ENCODE measurements around the gene OR2A14. TPM values are rescaled to one million over a fixed set of nuclear protein-coding genes. Genes with fewer than 3 reads are reported as not detected.
A peak's percentile ranks its signal among the peaks of the same experiment; 100 is the strongest.
"Not testable (repeated sequence)": the region's sequence is repeated elsewhere in the genome, so short reads cannot be mapped to it uniquely, and the experiment has no call there.

OR2A14 gene
- not detected in 2 replicates for total RNA-seq

GRCh38 chr7:144122876-144123275 lies at the start of gene OR2A14:
TSS of gene OR2A14 (plus strand) at chr7:144123176. CDS start at chr7:144129113, 5,937 bp downstream.
- no peak for DNase-seq

DNA sequence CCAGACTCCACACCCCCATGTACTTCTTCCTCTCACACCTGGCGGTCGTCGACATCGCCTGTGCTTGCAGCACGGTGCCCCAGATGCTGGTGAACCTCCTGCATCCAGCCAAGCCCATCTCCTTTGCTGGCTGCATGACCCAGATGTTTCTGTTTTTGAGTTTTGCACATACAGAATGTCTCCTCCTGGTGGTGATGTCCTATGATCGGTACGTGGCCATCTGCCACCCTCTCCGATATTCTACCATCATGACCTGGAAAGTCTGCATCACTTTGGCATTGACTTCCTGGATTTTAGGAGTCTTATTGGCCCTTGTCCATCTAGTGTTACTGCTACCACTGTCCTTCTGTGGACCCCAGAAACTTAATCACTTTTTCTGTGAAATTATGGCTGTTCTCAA lies 48.6 kb upstream of the OR2A14 start:
- no peak for DNase-seq

DNA sequence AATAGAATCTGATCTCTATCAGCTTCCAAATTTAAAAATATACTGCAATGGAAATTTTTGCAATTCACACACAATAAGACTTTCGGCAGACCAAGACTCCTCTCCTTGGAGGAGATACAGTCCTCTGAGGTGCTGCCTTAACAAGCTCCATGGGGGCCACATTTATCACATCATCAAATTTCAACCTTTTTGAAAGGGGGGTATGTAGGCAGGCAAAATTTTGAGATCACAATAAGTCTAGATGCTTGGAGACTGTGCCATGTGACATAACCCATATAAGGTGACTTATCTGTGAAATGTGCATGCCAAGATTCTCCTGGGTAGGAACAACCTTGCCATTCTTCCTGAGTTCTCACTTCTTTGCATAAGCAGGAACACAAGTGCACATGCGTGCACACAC lies 37.0 kb upstream of the OR2A14 start, which contains the start of gene OR2A12:
TSS of gene OR2A12 (plus strand) at position 301 of the 400 bp plus-strand sequence. CDS start 8,830 bp downstream, outside the sequence.
- no peak for DNase-seq

- no peak for DNase-seq
Measured at GRCh38 chr7:144086730-144087129, 36.2 kb upstream of the OR2A14 start.

GRCh38 chr7:144087230-144087629 lies 35.7 kb upstream of the OR2A14 start:
- no peak for DNase-seq

- no peak for DNase-seq
Measured at GRCh38 chr7:144090667-144091066, 32.3 kb upstream of the OR2A14 start.

DNA sequence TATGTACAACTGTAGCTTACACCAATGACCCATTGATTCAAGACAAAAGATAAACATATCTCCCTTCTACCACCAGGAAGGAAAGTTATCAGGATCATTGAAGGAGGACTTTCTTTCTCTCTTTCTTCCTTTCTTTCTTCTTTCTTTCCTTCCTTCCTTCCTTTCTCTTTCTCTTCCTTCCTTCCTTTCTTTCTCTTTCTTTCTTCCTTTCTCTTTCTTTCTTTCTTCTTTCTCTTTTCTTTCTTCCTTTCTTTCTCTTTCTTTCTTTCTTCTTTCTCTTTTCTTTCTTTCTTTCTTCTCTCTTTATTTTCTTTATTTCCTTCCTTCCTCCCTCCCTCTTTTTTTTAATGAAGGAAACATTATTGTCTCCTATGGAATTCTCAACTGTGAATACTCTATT lies 24.2 kb upstream of the OR2A14 start:
- DNase-seq: no peak

GRCh38 chr7:144100607-144101006 lies 22.4 kb upstream of the OR2A14 start:
- DNase-seq: no peak

- no peak for DNase-seq
Measured at GRCh38 chr7:144102041-144102440, 20.9 kb upstream of the OR2A14 start.

GRCh38 chr7:144105211-144105610 lies 17.8 kb upstream of the OR2A14 start:
- no peak for DNase-seq

- DNase-seq: no peak
Measured at GRCh38 chr7:144109283-144109682, 13.7 kb upstream of the OR2A14 start, which contains the start of gene OR2A2. TSS of gene OR2A2 (plus strand) at chr7:144109583. CDS start at chr7:144109583, 0 bp downstream.

GRCh38 chr7:144110272-144110671 lies 12.7 kb upstream of the OR2A14 start:
- DNase-seq: no peak

- DNase-seq: no peak
Measured at GRCh38 chr7:144113651-144114050, 9.3 kb upstream of the OR2A14 start.

DNA sequence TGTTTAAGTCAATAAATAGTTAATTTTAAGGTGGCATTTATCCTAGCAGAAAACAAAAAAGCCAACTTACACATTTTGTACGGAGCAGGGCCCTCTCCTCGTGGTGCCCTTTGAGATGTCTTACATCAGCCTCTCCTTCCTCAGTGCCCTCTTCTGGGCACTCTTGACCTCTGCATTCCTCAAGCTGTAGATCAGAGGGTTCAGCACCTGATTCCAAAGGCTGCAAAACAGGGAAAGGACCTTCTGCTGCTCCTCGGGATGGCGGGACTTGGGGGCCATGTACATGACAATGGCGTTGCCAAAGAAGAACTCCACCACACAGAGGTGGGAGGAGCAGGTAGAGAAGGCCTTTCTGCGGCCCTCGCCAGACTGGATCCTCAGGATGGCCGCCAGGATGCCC lies 4.6 kb upstream of the OR2A14 start:
- DNase-seq: no peak

- DNase-seq: peak; percentile 90
Measured at GRCh38 chr7:144127714-144128334, 4.8 kb downstream of the OR2A14 start.

DNA sequence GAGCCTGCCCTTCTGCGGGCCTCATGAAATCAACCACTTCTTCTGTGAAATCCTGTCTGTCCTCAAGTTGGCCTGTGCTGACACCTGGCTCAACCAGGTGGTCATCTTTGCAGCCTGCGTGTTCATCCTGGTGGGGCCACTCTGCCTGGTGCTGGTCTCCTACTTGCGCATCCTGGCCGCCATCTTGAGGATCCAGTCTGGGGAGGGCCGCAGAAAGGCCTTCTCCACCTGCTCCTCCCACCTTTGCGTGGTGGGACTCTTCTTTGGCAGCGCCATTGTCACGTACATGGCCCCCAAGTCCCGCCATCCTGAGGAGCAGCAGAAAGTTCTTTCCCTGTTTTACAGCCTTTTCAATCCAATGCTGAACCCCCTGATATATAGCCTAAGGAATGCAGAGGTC lies 6.6 kb downstream of the OR2A14 start:
- not testable (repeated sequence) for DNase-seq

GRCh38 chr7:144130730-144131129 lies 7.8 kb downstream of the OR2A14 start:
- no peak for DNase-seq

- DNase-seq: no peak
Measured at GRCh38 chr7:144132262-144132661, 9.3 kb downstream of the OR2A14 start.

GRCh38 chr7:144133307-144133706 lies 10.3 kb downstream of the OR2A14 start:
- DNase-seq: no peak

GRCh38 chr7:144134116-144134515 lies 11.1 kb downstream of the OR2A14 start:
- DNase-seq: no peak

DNA sequence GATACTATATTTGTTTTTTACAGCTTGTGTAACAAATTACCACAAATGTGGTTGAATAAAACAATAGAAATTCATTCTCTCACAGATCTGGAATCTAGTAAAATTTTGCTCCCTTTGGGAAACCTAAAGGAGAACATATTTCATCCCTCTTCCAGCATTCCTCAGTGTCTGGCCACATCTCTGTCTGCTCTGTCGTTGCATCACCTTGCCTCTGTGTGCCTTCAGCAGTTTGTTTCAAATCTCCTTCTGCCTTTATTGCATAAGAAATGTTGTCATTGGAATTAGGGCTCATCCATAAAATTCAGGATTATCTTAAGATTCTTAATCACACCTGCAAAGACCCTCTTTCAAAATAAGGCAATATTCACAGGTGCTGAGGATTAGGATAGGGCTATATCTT lies 14.5 kb downstream of the OR2A14 start:
- no peak for DNase-seq

DNA sequence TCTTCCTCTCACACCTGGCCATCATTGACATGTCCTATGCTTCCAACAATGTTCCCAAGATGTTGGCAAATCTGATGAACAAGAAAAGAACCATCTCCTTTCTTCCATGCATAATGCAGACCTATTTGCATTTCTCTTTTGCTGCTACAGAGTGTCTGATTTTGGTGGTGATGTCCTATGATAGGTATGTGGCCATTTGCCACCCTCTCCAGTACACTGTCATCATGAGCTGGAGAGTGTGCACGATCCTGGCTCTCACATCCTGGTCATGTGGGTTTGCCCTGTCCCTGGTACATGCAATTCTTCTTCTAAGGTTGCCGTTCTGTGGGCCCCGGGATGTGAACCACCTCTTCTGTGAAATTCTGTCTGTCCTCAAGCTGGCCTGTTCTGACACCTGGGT lies 19.2 kb downstream of the OR2A14 start:
- no peak for DNase-seq

- no peak for DNase-seq
Measured at GRCh38 chr7:144144426-144144825, 21.4 kb downstream of the OR2A14 start.

- no peak for DNase-seq
Measured at GRCh38 chr7:144148224-144148827, 25.4 kb downstream of the OR2A14 start.

DNA sequence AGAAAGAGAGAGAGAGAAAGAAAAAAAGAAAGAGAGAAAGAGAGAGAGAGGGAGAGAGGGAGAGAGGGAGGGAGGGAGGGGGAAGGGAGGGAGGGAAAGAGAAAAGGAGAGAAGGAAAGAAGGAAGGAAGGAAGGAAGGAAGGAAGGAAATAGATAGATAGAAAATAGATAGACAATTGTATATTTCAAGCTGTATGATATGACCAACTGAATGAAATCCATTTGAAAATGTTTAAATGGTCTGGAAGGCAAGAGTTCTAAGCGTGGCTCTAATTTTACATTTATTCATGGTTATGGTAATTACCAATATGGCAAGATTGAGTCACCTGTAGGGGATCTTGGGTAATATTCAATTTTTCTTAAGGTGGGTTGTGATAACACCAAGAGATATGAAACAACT lies 35.9 kb downstream of the OR2A14 start:
- no peak for DNase-seq
